Spleen (tissue), 7 donors: ENCODE results near the gene HTR3D.

Source experiments
- CTCF ChIP-seq, 11 experiments: fragments of 200-600 bp in 7 of 11; fragments of 450-650 bp in 4 of 11; sonication (generic) in 4 of 11; IDR thresholded peaks in 8 of 11; conservative IDR thresholded peaks in 3 of 11; 1 replicate in 7 of 11; 2 replicates in 4 of 11; pipeline versions ENCODE4 v1.4.0 to v1.8.0; 2016 to 2021; ENCODE audit warnings: antibody characterized with exemption in 11 of 11, inconsistent platforms in 4 of 11, mild to moderate bottlenecking in 1 of 11
- POLR2A ChIP-seq, 3 donors: fragments of 450-650 bp; IDR thresholded peaks; one replicate each; pipeline ENCODE4 v1.5.1; 2017; ENCODE audit warnings: antibody characterized with exemption in 3 of 3, mild to moderate bottlenecking in 1 of 3
- donor health status: DM: no; HTN: no; CAD: no; lungs with moderate emphysema.
- donor health status: DM: no; HTN: no; CAD: no.
- donor health status: DM: no; HTN: no; CAD: no.

- TF ChIP-seq CTCF (IDR thresholded peaks at IDR 0.05 in 8 of 11, conservative IDR thresholded peaks at IDR 0.05 in 3 of 11) (no peak), POLR2A (IDR thresholded peaks at IDR 0.05) (no peak)
Measured at GRCh38 chr3:184001761-184002160, 29.8 kb upstream of the HTR3D start.
